ENCODE data around the gene AGBL1.

DNA sequence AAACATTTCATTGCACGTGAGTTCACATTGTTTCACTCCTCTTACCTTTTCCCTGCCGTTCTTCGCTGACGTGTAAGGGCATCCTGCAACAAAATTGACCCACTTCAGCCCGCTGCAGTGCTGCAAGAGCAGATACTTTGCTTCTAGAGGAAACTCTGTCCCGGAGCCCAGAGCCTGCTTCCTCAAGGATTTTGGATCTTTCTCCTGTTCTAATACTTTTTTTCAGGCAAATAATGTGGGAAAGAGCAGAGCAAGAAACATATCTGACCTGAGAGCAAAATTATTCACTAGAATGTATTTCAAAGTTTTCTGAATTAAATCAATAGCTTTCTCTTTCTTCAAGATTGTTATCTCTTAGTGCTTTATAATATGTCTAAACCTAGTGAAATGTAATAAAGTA, 303.9 kb downstream of the AGBL1 start:
- TF ChIP-seq, protein P1, sequence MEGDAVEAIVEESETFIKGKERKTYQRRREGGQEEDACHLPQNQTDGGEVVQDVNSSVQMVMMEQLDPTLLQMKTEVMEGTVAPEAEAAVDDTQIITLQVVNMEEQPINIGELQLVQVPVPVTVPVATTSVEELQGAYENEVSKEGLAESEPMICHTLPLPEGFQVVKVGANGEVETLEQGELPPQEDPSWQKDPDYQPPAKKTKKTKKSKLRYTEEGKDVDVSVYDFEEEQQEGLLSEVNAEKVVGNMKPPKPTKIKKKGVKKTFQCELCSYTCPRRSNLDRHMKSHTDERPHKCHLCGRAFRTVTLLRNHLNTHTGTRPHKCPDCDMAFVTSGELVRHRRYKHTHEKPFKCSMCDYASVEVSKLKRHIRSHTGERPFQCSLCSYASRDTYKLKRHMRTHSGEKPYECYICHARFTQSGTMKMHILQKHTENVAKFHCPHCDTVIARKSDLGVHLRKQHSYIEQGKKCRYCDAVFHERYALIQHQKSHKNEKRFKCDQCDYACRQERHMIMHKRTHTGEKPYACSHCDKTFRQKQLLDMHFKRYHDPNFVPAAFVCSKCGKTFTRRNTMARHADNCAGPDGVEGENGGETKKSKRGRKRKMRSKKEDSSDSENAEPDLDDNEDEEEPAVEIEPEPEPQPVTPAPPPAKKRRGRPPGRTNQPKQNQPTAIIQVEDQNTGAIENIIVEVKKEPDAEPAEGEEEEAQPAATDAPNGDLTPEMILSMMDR (IDR thresholded peaks at IDR 0.05), result no peak
- TF ChIP-seq POLR2A (IDR thresholded peaks at IDR 0.05), result no peak
- no peak for TF ChIP-seq POLR2AphosphoS5 (IDR thresholded peaks at IDR 0.05)

Measured in prostate gland (tissue), 2 donors.